Activated CD8-positive, alpha-beta memory T cell treated with anti-CD3 and anti-CD28 coated beads for 36 hours (primary cell): ENCODE measurements around the gene ME3. TPM values are rescaled to one million over a fixed set of nuclear protein-coding genes. Genes with fewer than 3 reads are reported as not detected.

ENCODE experiments used
- CTCF ChIA-PET: fragments of 350-600 bp; sonication (Branson Sonifier 250); formaldehyde crosslinking; loops from one replicate; lab custom pipeline; 2021; ENCODE audit warnings: antibody characterized with exemption; lab: Charles Lee
- POLR2A ChIA-PET: fragments of 350-600 bp; sonication (Branson Sonifier 250); formaldehyde crosslinking; loops from one replicate; lab custom pipeline; 2021; ENCODE audit warnings: antibody characterized with exemption; lab: Charles Lee
- total RNA-seq, 2 experiments: library from RNA; stranded (reverse); gene quantifications; one replicate each; pipeline ENCODE4 v1.2.3, GENCODE V29; 2021

Gene ME3
- total RNA-seq, 2 experiments from 2014 or later: 1.8 TPM

- POLR2A ChIA-PET: no interaction called here
- CTCF ChIA-PET: no interaction called here
Observed at GRCh38 chr11:86463120-86463519, 209.3 kb downstream of the ME3 start.

GRCh38 chr11:86461892-86462291, 210.5 kb downstream of the ME3 start:
- ChIA-PET POLR2A (no interaction called here), CTCF (no interaction called here)

- POLR2A ChIA-PET: interaction anchor here (0.8 kb wide), 1 partner anchor 132 kb away, joined by 3 read pairs; no protein-coding TSS in a partner anchor
Observed at GRCh38 chr11:86460461-86461385, 211.7 kb downstream of the ME3 start.

GRCh38 chr11:86459682-86460460, 212.5 kb downstream of the ME3 start:
- POLR2A ChIA-PET: interaction anchor here (0.8 kb wide), 2 partner anchors 133 to 214 kb away, joined by 3 read pairs; no protein-coding TSS in a partner anchor
- CTCF ChIA-PET: no interaction called here

More at GRCh38 chr11:86460461-86461385, 211.7 kb downstream of the ME3 start:
- CTCF ChIA-PET: no interaction called here

GRCh38 chr11:86459002-86459385, 213.4 kb downstream of the ME3 start:
- ChIA-PET POLR2A (no interaction called here), CTCF (no interaction called here)

GRCh38 chr11:86458294-86459001, 214.0 kb downstream of the ME3 start:
- POLR2A ChIA-PET: no interaction called here
- CTCF ChIA-PET: no interaction called here

GRCh38 chr11:86456075-86456939, 216.1 kb downstream of the ME3 start:
- CTCF ChIA-PET: interaction anchor here (0.7 to 4.0 kb wide), 7 partner anchors 8 to 365 kb away, joined by 3 to 19 read pairs (median 4); no protein-coding TSS in a partner anchor
- POLR2A ChIA-PET: no interaction called here

GRCh38 chr11:86453290-86454030, 219.0 kb downstream of the ME3 start:
- ChIA-PET POLR2A (no interaction called here), CTCF (interaction anchor here (1.2 to 4.0 kb wide), 2 partner anchors 155 to 364 kb away, joined by 5 to 19 read pairs; no protein-coding TSS in a partner anchor)

- ChIA-PET POLR2A (interaction anchor here (0.5 kb wide), 1 partner anchor 300 kb away, joined by 3 read pairs; no protein-coding TSS in a partner anchor), CTCF (interaction anchor here (0.8 kb wide), 1 partner anchor 159 kb away, joined by 3 read pairs; no protein-coding TSS in a partner anchor)
Observed at GRCh38 chr11:86449993-86450629, 222.3 kb downstream of the ME3 start.

GRCh38 chr11:86447763-86448480, 224.5 kb downstream of the ME3 start:
- POLR2A ChIA-PET: interaction anchor here (0.6 kb wide), 1 partner anchor 561 kb away, joined by 3 read pairs; no protein-coding TSS in a partner anchor
- CTCF ChIA-PET: interaction anchor here (0.9 to 1.0 kb wide), 2 partner anchors 9 to 146 kb away, joined by 3 read pairs; no protein-coding TSS in a partner anchor

GRCh38 chr11:86446924-86447285, 225.5 kb downstream of the ME3 start:
- CTCF ChIA-PET: no interaction called here
- POLR2A ChIA-PET: no interaction called here

- CTCF ChIA-PET: no interaction called here
Observed at GRCh38 chr11:86446163-86446923, 226.1 kb downstream of the ME3 start.

GRCh38 chr11:86444981-86445380, 227.4 kb downstream of the ME3 start:
- CTCF ChIA-PET: no interaction called here
- POLR2A ChIA-PET: no interaction called here

More at GRCh38 chr11:86446163-86446923, 226.1 kb downstream of the ME3 start:
- POLR2A ChIA-PET: no interaction called here

GRCh38 chr11:86443415-86443814, 229.0 kb downstream of the ME3 start:
- CTCF ChIA-PET: no interaction called here
- POLR2A ChIA-PET: no interaction called here

GRCh38 chr11:86442827-86443226, 229.6 kb downstream of the ME3 start:
- ChIA-PET POLR2A (no interaction called here), CTCF (interaction anchor here (1.2 kb wide), 1 partner anchor 13 kb away, joined by 3 read pairs; no protein-coding TSS in a partner anchor)

GRCh38 chr11:86442420-86442819, 230.0 kb downstream of the ME3 start:
- ChIA-PET POLR2A (no interaction called here), CTCF (interaction anchor here (1.2 kb wide), 1 partner anchor 13 kb away, joined by 3 read pairs; no protein-coding TSS in a partner anchor)
